PFSK-1 (cell line): ENCODE results near the gene LRRC17.

Source experiments
- FOXP2 ChIP-seq: optimal IDR thresholded peaks from 2 replicates; pipeline ENCODE3; 2011; ENCODE audit warnings: borderline replicate concordance, control low read depth, inconsistent platforms; ENCODE audit not compliant: insufficient read depth; ENCODE audit errors: extremely low read length, extremely low read depth
- POLR2AphosphoS5 ChIP-seq: IDR thresholded peaks from 2 replicates; pipeline ENCODE4 v1.6.1; 2012; ENCODE audit warnings: low read depth, mild to moderate bottlenecking, control low read depth, low read length, moderate library complexity
- SIN3A ChIP-seq: IDR thresholded peaks from 2 replicates; pipeline ENCODE4 v1.6.1; 2012; ENCODE audit warnings: mild to moderate bottlenecking, low read length, moderate library complexity, borderline replicate concordance; ENCODE audit not compliant: insufficient read depth
- TAF1 ChIP-seq: IDR thresholded peaks from 2 replicates; pipeline ENCODE4 v1.6.1; 2012; ENCODE audit warnings: low read length, control low read depth, borderline replicate concordance; ENCODE audit not compliant: insufficient read depth
- TF ChIP-seq, protein P1 (sequence below), 2 experiments: IDR thresholded peaks; 2 replicates each; pipeline versions ENCODE4 v1.6.1 to v1.8.0; 2011 to 2012; ENCODE audit warnings: low read depth in 2 of 2, low read length in 2 of 2, control low read depth in 1 of 2, inconsistent platforms in 1 of 2, mild to moderate bottlenecking in 1 of 2, moderate library complexity in 1 of 2; ENCODE audit not compliant: insufficient read depth in 1 of 2

Gene LRRC17

DNA sequence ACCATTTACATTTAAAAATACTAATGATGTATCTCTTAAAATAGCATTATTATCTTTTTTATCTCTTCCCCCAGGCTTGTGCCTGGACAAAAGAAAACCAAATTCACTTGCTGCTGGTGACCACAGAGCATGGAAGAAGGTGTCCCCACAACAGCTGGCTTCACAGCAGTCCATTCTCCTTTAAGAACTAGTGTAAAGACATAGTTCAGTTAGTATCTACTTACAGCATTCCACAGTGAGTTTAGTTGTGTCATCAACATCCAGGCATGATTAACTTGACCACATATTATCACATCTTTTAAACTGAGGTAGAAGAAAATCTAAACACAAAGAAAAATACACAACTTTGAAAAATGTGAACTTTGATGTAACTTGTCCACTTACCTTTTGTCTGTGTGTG lies 55.0 kb downstream of the LRRC17 start:
- TF ChIP-seq POLR2AphosphoS5, result no peak
- TF ChIP-seq FOXP2, result no peak
- no peak for TF ChIP-seq SIN3A
- TF ChIP-seq, protein P1, sequence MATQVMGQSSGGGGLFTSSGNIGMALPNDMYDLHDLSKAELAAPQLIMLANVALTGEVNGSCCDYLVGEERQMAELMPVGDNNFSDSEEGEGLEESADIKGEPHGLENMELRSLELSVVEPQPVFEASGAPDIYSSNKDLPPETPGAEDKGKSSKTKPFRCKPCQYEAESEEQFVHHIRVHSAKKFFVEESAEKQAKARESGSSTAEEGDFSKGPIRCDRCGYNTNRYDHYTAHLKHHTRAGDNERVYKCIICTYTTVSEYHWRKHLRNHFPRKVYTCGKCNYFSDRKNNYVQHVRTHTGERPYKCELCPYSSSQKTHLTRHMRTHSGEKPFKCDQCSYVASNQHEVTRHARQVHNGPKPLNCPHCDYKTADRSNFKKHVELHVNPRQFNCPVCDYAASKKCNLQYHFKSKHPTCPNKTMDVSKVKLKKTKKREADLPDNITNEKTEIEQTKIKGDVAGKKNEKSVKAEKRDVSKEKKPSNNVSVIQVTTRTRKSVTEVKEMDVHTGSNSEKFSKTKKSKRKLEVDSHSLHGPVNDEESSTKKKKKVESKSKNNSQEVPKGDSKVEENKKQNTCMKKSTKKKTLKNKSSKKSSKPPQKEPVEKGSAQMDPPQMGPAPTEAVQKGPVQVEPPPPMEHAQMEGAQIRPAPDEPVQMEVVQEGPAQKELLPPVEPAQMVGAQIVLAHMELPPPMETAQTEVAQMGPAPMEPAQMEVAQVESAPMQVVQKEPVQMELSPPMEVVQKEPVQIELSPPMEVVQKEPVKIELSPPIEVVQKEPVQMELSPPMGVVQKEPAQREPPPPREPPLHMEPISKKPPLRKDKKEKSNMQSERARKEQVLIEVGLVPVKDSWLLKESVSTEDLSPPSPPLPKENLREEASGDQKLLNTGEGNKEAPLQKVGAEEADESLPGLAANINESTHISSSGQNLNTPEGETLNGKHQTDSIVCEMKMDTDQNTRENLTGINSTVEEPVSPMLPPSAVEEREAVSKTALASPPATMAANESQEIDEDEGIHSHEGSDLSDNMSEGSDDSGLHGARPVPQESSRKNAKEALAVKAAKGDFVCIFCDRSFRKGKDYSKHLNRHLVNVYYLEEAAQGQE (IDR thresholded peaks at IDR 0.05; ENCODE audit: insufficient read depth in 1 of 2, low read depth in 2 of 2, low read length in 2 of 2), result no peak
- no peak for TF ChIP-seq TAF1

DNA sequence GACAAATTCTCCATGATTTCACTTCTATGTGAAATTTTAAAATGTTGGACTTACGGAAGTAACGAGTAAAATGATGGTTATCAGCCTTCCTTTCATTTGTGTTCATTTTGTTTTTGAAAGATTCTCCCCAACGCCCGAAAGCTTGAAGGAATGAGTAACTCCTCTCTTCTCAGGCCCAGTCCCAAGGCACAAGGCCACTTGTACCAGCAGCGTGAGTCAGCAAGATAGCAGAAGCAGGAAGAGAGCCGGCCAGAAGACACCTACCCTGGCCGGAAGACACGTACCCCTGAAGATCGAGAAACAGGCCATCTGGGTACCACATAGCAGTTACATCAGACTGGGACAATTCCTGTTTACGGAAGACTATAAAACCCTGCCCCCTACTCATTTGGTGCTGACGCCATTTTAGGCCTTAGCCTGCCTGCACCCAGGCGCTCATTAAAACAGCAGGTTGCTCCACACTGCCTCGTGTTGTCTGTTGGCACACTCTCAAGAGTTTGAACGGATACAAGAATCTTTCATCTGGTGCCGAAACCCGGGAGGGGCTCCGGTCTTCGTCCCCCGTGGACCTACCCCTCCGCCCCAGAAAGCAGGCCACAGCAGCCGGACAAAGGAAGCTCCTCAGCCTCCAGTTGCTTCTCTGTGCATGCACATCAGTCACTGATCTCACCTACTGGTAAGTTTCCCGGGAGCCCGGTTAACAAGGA lies 60.4 kb downstream of the LRRC17 start:
- TF ChIP-seq TAF1 (no peak), POLR2AphosphoS5 (no peak), SIN3A (no peak), FOXP2 (no peak)
- TF ChIP-seq, protein P1 (IDR thresholded peaks at IDR 0.05; ENCODE audit: insufficient read depth in 1 of 2, low read depth in 2 of 2, low read length in 2 of 2), result no peak

DNA sequence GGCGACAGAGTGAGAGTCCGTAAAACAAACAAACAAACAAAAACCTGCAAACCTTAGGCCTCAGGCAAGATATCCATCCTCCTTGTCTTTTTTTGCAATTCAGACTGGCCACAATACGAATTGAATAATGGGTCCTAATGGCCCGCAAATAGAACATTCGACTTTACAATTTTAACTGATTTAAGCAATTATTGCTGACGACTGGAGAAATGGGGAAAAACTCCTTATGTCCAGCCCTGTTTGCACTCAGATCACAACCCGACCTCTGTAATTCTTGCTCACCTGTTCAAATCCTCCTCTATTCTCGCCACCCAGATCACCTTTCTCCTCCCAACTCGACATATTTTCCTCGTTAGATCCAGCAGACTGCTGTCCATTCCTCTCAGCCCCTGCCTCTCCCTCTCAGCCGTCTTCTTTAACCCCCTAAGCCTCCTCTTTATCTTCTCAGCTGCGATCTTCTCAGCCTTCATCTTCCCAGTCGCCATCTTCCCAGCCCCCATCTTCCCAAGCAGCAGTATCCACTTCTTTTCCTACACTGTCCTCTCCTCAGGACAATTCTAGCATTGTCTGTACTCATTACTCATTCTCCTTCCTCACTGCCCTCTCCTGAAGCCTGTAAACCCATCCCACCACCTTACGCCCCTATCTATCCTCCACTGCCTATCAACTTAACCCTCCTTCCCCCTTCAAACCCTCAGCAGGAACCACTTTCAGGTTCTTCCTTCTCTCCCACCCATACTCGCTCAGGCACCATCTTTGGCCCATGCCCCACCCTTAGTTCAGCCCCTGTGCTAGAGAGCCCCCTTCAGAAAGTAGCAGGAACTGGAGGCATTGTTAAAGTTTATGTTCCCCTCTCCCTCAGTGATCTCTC lies 61.8 kb downstream of the LRRC17 start:
- TF ChIP-seq, protein P1 (IDR thresholded peaks at IDR 0.05; ENCODE audit: insufficient read depth in 1 of 2, low read depth in 2 of 2, low read length in 2 of 2), result no peak

DNA sequence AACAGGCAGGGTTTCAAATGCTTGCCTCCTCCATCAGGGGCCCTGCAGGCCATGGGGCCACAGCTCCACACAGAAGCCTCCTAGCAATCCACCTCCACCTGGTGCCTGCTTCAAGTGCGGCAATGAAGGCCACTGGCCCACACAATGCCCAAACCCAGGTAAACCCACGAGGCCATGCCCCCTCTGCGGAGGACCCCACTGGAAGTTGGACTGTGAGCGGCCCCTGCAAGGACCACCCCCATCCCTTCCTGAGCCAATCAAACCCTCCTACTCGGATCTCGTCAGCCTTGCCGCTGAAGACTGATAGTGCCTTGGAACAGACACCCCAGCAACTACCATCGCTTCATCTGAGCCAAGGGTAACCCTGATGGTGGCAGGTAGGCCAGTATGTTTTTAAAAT lies 63.1 kb downstream of the LRRC17 start:
- no peak for TF ChIP-seq TAF1
- no peak for TF ChIP-seq SIN3A
- no peak for TF ChIP-seq POLR2AphosphoS5
- TF ChIP-seq, protein P1 (IDR thresholded peaks at IDR 0.05; ENCODE audit: insufficient read depth in 1 of 2, low read depth in 2 of 2, low read length in 2 of 2), result no peak
- no peak for TF ChIP-seq FOXP2
